SIG-M5 treated with dmso at 0.1 percent for 504 hours (cell line): ENCODE measurements around the gene MAEA.
"Not testable (repeated sequence)": the region's sequence is repeated elsewhere in the genome, so short reads cannot be mapped to it uniquely, and the experiment has no call there.

Source experiments
- DNase-seq: peaks from one replicate; lab custom pipeline; 2025; ENCODE audit not compliant: unreplicated experiment; lab: John Stamatoyannopoulos, UW

The MAEA gene

DNA sequence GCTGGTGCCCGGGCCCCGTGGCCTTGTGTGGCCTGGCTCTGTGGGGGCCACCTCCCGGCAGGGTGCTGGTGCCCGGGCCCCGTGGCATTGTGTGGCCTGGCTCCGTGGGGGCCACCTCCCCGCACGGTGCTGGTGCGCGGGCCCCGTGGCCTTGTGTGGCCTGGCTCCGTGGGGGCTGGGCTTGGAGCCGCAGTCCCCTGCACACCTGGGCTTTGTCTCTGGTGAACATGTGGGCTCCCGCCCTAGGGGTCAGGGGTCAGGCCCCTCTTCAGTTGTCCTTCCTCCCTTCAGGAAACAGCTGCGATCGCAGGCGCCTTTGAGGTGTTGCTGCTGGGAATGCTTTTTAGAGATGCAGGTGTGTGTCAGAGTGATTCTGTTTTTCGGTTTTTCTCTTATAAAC lies 74.5 kb downstream of the MAEA start:
- no peak for DNase-seq

DNA sequence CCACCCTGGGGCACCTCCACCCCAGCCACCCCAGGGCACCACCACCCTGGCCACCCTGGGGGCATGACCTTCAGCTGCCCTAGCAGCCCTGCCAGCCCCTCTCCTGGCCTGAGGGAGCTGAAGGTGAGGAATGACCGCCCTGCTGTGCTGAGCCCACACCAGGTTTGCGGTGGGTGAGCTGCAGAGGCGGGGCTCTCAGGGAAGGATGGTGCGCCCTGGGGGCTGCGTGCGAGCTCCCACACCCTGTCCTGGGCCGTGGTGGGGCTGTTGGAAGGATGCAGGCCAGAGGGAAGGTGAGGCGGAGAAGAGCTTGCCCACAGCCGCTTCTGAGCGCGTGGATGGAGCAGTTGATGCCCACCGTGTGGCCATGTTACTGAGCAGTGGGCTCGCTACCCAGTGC lies 75.1 kb downstream of the MAEA start:
- DNase-seq, result no peak

DNA sequence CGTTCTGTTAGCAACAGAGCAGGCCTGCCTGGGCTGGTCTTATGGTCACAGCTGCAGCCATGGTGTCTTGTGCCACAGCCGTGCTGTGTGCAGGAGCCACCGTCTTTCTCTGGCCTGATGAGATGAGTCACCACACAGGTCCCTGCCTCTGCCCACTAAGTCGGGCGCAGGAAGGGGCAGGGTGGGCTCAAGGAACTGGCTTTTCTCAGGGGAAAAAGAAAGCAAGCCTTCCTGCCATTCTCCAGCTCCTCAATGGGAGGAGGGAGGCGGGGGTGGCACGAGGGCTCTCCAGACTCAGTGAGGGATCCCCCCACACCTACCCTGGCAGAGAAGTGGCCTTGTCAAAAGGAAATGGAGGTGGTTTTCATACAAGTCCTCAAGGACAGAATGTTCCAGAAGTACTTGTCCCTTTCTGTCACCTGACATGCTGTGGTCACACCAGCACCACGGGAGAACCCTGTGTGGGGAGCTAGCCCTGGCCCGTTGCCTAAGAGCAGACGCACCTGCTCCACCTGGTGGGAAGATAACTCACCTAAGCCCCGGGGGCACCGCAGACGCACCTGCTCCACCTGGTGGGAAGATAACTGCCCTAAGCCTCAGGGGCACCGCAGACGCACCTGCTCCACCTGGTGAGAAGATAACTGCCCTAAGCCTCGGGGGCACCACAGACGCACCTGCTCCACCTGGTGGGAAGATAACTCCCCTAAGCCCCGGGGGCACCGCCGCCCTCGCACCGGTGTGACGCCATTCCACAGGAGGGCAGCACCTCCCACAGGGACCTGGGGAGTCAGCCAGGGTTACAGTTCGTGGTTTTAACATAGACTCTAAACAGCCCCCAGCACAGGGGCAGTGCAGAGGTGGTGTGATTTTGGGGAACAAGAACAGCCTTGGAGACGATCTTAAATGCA lies 75.8 kb downstream of the MAEA start:
- no peak for DNase-seq

DNA sequence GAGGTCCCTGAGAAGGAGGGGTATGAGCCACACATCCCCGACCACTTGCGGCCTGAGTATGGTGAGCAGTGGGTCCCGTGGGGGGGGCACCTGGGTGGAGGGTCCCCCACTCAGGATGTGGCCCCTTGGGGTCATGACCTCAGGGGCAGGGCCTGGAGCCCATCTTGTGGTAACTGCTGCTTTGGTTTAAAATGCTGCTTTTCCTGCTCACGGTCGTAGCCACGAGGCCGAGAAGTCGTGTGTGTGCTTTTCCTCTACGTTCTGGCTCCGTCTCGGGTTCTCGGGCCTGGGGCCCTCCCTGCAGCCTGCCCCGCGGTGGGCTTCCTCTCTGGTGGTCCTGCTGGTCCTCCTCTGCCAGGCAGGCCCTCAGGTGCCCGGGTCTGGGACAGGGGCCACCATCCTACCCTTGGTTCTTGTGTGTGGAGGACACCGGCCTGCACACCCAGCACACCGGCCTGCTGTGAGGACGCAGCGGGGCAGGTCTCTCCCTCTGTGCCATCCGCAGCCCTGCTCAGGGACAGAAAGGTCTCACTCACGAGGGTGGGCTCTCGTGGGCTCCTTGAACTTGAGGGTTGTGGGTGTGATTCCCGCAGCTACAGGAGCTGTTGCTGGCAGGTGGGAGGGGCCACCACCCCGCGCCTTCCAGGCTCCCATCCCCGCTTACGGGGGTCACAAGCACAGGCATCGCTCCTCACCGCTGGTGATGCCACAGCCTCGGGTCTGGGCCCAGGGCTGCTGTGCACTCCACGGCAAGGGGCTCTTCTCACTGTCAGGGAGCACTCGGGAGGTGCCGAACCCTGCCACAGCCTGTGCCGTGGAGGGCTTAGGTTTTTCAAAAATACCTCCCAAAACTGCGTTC lies 76.9 kb downstream of the MAEA start:
- DNase-seq, result no peak

DNA sequence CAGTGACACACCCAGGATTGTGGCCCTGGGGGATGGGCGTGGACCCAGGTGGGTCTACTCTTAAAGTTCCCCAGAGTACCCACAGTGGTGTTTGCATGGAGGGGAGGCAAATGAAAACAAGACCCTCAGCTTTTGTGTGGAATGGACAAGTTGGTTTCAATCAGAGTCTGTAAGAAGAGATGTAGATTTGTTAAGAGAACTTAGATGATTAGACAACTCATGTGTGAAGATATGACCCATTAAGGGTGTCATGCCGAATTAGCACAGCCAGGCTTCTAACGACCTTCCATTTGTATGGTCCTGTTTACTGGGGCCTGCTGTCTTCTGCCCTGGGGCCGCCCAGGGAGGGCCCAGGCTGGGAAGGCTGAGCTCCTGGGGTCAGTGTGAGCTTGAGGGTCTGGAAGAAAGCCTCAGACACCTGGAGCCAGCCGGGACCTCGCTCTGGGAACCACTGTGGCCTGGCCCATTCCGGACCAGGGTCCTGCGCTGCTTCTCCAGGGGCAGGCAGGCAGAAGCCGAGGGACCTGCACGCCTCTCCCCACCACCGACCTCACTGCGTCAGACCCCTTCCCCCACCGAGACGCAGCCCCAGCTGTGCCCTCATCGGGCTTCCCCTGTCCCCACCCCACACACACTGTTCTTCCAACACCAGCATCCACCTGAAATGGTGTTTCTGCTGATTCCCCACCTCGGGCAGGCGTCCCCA lies 77.7 kb downstream of the MAEA start:
- no peak for DNase-seq

DNA sequence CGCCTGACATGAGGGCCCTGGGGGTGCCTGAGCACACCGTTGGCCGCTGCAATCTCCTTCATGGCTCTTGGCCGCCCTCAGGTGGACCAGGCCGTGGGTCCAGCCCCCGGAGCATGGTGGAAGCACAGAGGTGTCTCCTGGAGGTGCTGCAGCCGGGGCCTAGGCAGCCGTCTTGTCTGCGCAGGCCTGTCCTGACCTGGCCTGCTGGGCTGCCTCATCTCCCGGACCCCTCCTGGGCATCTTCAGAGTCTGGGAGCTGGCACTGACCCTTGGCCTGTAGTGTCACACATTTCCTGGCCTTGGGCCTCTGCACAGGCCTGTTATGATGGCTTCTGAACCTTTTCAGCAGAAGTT lies 78.2 kb downstream of the MAEA start:
- no peak for DNase-seq

DNA sequence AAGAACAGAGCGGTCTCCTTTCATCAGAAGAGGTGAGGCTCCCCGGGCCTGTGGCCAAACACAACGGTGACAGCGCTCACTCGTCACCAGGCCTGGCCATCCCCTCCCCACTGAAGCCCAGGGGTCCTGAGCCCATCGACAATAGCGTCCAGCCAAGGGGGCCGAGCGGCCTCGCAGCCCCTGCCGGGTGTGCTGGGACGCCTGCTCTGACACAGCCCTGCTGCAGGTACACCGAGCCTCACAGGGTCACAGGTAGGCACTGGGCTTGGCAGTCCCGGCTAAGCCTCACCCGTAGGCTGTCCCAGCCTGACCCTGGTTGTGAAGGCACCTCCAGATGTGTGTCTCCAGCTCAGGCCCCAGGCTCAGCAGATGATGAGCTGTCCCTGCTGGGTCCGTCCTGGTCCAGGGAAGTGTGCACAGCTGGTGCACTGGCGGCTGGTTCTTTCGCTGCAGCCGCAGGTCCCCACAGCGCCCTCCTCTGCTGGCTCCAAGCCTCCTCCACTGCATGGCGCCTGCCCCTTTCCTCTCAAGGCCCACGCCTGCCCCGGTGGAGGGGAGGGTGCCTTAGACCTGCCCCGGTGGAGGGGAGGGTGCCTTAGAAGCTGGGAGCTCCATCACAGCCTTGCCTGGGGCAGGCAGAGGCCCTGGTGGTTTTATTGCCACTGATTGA lies 78.9 kb downstream of the MAEA start:
- no peak for DNase-seq

DNA sequence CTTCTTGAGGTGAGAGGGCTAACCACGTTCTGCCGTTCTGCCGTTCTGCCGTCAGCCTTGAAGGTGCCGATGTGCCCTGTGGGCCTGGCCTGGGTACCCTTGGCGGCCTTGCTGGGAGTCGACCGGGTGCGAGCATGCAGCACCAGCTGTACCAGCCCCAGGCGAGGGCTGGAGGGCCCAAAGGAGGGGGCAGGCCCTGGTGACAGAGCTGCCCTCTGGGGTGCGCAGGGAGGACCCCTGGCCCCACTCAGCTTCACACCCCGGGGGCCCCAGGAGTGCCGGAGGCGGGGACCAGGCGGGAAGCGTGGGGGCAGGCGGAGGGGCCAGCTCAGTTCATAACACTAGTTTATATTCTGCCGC lies 79.4 kb downstream of the MAEA start:
- DNase-seq, result no peak

DNA sequence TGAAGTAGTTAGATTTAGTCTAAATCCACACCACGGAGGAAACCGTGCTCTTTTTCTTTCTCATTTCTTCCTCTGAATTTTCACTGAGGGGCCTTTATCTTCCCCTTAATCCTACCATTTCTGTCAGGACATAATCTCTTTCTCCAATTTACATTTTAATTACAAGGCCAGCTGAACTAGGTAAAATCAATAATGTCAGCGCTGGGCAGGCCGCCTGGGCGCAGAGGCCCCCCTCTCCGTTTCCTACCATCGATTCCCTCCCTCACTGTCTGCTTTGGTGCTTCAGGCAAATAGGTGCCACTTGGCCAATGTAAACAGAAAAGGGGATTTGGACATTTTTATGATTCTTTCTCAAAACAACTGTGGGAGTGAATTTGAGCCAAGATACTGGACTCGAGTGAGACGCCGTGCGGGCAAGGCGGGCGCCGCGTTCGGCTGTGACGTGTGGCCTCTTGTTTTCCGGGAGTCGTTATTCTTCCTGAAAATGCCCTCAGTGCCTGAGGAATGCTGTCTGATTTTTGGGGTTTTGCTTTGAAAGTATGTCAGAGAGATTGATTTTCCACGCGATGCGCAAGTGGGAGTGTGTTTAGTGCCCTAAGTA lies 79.9 kb downstream of the MAEA start:
- DNase-seq, result no peak

DNA sequence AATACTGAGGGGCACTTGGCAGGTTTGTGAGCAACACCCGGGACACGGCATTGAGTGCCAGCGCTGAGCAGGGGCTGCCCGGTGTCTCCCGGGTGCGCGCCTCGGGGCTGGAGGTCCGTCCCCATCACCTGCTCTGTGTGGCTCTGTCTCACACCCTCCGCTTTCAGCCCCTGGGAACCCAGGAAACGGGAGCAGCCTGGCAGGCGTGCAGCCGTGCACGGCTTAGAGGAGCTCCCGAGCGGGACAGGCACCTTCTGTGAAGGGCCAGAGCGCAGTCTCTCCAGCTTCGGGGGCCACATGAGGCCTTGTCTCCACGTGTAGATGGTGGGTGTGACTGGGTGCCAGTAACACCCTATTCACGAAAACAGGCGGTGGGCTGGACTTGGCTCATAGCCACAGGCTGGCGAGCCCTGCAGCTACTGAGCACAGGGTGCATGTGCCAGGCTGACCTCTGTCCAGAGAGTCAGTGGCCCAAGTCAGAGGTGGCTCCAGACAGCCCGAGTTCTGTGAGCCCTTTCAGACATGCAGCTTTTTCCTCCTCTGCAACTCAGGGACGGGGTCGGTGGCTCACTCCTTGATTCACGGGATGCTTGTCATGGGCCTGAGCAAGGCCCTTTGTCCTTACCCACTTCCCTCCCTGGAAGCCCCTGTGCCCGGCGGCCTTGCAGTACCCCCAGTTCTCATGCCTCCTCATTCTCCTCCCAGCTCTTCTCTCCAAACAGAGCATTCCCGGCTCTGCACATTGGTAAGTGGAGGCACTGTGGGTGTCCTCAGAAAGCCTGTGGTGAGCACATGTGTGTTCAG lies 80.8 kb downstream of the MAEA start:
- DNase-seq, result no peak

DNA sequence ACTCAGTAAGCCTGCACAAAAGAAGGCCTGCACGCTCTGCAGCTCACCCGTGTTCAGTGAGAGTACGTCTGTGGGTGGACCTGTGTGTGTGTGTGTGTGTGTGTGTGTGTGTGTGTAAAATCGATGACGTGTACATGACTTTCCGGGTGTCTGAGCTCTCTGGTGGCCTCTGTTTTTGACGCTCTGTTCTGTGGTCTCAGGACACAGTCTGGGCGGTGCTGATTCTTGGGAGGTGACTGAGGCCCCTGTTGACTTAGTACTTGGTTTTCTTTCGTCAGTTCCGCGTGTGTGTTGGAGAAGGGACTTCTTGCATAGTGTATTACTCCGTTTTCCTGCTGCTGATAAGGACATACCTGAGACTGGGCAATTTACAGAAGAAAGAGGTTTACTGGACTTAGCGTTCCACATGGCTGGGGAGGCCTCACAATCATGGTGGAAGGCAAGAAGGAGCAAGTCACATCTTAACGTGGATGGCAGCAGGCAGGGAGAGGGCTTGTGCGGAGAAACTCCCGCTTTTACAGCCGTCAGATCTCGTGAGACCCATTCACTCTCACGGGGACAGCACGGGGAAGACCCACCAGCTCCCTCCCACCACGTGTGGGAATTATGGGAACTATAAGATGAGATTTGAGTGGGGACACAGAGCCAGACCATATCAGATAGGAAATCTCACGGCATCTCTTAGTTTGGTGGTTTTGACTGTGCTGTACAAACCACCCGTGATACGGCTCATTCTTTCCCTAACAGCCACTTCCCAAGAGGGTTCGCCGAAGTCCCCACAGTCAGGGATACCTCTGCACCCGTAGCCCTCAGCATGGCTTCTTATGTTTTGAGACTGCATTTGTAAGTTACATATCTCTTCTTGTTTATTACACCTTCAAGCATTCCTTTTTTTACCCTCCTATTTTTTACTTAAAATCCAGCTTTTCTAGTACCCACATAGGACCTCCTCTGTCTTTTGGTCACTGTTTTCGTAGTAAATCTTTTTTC lies 81.8 kb downstream of the MAEA start:
- DNase-seq, result no peak

DNA sequence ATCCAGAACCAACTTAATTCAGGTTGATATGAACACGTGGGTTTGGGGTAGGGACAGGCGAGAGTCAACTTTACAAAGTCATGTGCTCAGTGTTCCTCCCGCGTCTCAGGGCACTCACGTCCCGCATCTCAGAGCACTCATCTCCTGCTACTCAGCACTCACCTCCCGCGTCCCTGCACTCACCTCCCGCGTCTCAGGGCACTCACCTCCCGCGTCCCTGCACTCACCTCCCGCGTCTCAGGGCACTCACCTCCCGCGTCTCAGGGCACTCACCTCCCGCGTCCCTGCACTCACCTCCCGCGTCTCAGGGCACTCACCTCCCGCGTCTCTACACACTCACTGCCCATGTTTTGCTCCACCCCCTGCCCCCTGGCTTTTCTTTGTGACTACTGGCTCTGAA lies 82.9 kb downstream of the MAEA start:
- not testable (repeated sequence) for DNase-seq

DNA sequence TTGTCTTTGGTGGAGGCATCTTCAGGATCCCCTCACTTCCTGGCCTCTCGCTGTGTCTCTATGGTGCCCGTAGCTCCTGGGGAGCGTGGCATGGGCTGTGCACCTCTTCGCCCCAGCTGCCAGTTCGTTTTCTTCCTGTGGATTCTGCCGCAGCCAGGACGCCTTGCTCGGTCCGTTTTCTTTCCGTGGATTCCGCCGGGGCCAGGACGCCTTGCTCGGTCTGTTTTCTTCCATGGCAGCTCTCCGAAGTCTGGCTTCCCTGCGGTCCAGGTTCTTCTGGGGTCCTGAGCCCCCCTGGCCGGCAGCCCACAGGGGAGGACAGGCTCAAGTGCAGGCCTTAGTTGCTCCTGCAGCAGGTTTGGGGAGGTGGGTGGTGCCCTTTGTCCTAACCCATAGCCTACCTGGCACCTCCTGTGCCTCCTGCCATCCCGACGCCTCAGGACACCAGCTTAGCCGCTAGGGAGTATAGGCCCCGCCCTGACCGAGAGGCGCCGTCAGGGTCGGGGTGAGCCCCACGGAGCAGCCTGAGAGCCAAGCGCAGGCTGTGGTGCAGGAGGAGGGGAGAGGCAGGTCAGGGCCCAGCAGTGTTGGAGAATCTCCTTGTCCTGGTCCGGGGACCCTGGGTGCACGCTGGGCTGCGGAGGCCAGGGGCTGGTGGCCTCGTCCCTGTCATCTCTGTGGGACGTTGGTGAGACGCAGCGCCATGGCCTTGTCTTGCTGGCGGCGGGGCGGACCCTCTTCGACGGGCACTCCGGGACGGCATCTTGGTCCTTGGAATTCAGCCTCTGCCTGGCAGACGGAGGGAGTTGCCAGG lies 84.4 kb downstream of the MAEA start:
- DNase-seq, result no peak

DNA sequence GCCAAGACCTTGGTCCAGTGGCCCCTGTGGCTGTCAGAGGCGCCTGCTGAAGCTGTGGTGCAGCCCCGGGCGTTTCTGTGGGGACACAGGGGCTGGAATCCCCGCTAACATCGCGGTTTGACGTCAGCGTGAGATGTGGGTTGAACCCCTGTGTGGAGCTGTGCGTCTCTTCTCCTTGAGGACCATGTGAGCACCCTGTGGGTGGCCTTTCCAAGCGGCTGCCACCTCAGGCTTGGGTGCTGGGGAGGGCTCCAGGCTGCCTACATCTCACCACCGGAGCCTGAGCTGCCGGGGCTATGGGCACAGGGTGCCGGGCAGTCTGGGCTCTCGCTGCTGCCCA lies 85.0 kb downstream of the MAEA start:
- DNase-seq, result no peak

DNA sequence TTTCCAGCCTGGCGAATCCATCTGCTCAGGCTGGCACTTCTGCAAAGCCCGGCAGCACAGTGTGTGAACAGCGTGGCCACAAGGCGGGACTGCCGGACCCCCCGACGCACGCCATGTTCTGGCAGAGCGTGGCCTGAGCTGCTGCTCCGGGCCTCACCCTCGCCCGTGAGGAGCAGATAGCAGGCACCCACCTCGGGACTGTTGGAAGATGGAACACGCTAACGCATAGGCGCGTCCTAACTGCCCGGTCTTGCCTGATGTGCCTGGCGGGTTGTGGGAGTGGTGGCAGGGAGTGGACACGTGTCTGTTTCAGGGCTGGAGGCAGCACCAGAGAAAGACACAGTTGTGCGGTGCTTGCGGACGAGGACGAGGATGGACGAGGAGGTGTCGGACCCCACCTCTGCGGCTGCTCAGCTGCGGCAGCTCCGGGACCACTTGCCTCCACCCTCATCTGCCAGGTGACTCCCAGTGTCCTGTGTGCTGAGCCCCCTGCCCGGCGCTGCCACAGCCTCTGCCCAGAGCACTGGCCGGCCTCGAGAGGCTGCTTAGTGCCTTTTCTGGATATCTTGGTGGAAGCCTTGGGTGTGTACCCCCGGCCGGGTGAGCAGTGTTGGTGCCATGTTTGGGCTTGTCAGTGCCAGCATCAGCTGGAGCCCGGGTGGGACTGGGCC lies 85.5 kb downstream of the MAEA start:
- DNase-seq, result no peak

DNA sequence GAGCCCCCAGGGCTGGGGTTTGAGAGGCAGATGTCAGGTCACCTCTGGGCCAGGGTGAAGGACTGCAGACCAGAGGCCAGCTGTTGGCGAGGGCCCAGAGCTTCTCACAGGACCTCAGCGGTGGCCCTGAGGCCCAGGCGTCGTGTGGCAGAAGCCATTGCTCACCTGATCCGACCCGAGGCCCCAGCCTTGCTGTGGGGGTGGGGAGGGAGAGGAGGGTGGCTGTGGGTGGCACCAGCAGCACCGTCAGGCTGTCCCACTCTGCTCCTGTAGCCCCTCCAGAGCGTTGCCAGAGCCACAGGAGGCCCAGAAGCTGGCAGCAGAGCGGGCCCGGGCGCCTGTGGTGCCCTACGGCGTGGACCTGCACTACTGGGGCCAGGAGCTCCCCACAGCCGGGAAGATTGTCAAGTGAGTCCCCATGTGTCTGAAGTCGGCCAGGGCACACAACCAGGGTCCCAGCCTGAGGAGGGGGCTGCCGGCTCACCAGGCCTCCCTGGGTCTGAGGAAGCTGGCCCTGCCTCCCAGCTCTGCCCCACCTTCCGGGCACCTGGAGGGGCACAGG lies 86.2 kb downstream of the MAEA start:
- DNase-seq, result no peak

DNA sequence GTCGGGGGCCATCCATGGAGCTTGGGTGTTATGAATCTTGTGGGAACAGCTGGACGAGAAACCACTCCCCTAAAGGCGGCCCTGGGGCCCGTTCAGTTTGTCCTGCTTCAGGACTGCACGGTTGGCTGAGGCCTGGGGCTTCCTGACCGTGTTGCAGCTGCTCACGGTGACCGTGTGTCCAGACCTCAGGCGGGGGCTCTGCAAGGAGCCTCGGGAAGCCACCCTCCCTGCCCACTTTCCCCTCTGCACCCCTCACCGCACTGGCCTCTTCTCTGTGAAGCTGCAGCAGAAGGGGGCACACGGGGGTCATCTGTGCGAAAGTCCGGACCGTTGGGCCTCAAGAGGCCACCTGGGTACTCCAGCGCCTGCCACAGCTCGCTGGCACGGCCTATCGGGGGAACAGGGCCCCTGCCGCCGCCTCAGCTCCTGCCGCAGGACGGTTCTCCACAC lies 86.7 kb downstream of the MAEA start:
- no peak for DNase-seq
